H1 (cell line): Measurements from ENCODE around the gene SLC24A3. TPM values are rescaled to one million over a fixed set of nuclear protein-coding genes. Genes with fewer than 3 reads are reported as not detected.

Experiments
- CREB1 ChIP-seq: IDR thresholded peaks from 2 replicates; pipeline ENCODE4 v1.6.1; 2012; ENCODE audit warnings: inconsistent platforms
- JUND ChIP-seq: IDR thresholded peaks from 2 replicates; pipeline ENCODE4 v1.6.1; 2011; ENCODE audit warnings: mild to moderate bottlenecking, improper control_type of control experiment, low read length
- KDM4A ChIP-seq: IDR thresholded peaks from one replicate; pipeline ENCODE4 v1.7.1; 2012; ENCODE audit warnings: low read depth, mild to moderate bottlenecking, moderate library complexity, low read length, inconsistent platforms; ENCODE audit not compliant: severe bottlenecking
- TCF12 ChIP-seq: IDR thresholded peaks from 2 replicates; pipeline ENCODE4 v1.6.1; 2011; ENCODE audit warnings: low read depth, mild to moderate bottlenecking, low read length
- polyA plus RNA-seq, 7 experiments: library from polyadenylated mRNA; depleted of rRNA in 3 of 7; stranded (reverse) in 5 of 7; unstranded in 2 of 7; fragments of >200 nt in 5 of 7; fragments of 200-250 nt in 2 of 7; gene quantifications; 1 replicate in 5 of 7; 2 replicates in 1 of 7; 4 replicates in 1 of 7; pipeline versions ENCODE4 v1.2.1 to v1.2.3, GENCODE V29; 2011 to 2013; ENCODE audit warnings: missing spikeins in 2 of 7, mixed read lengths in 2 of 7
- total RNA-seq: library from RNA; stranded (reverse); fragmentation: NEBNext Ultra II Directional; extraction: Animal tissue kit (Norgen Biotek cat#: 25700); gene quantifications from 2 replicates; pipeline ENCODE4 v1.2.1, GENCODE V29; 2021
- TF ChIP-seq, protein P1 (sequence below): fragments of 300-600 bp; sonication (generic); IDR thresholded peaks from 2 replicates; pipeline ENCODE4 v1.7.1; 2012; ENCODE audit warnings: low read length, moderate library complexity, mild to moderate bottlenecking, inconsistent platforms; ENCODE audit not compliant: insufficient replicate concordance

SLC24A3 gene
- total and polyA plus RNA-seq, 2 of the 8 experiments (the other 6 are each of a cell fraction or from before 2014, with no cell fraction given), result 4.5 to 6.3 TPM

DNA sequence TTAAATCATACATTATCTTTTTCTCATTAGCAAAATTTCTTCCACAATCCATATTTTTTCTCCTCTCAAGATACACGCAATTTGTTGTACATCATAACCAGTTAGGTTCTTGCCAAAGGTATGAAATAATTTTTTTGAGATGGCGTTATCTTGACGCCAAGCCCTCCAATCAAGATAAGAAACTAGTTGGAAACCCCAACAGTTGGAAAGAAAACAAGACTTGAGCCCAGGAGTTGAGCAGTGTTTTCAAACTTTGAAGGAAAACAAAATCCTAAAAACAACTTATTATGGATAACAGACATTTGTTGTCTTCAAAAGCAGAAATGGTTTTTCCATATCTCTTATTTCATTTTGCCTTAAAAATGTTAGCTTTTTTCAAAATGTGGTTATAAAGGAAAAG, 184.8 kb downstream of the SLC24A3 start (continued):
- TF ChIP-seq, protein P1, sequence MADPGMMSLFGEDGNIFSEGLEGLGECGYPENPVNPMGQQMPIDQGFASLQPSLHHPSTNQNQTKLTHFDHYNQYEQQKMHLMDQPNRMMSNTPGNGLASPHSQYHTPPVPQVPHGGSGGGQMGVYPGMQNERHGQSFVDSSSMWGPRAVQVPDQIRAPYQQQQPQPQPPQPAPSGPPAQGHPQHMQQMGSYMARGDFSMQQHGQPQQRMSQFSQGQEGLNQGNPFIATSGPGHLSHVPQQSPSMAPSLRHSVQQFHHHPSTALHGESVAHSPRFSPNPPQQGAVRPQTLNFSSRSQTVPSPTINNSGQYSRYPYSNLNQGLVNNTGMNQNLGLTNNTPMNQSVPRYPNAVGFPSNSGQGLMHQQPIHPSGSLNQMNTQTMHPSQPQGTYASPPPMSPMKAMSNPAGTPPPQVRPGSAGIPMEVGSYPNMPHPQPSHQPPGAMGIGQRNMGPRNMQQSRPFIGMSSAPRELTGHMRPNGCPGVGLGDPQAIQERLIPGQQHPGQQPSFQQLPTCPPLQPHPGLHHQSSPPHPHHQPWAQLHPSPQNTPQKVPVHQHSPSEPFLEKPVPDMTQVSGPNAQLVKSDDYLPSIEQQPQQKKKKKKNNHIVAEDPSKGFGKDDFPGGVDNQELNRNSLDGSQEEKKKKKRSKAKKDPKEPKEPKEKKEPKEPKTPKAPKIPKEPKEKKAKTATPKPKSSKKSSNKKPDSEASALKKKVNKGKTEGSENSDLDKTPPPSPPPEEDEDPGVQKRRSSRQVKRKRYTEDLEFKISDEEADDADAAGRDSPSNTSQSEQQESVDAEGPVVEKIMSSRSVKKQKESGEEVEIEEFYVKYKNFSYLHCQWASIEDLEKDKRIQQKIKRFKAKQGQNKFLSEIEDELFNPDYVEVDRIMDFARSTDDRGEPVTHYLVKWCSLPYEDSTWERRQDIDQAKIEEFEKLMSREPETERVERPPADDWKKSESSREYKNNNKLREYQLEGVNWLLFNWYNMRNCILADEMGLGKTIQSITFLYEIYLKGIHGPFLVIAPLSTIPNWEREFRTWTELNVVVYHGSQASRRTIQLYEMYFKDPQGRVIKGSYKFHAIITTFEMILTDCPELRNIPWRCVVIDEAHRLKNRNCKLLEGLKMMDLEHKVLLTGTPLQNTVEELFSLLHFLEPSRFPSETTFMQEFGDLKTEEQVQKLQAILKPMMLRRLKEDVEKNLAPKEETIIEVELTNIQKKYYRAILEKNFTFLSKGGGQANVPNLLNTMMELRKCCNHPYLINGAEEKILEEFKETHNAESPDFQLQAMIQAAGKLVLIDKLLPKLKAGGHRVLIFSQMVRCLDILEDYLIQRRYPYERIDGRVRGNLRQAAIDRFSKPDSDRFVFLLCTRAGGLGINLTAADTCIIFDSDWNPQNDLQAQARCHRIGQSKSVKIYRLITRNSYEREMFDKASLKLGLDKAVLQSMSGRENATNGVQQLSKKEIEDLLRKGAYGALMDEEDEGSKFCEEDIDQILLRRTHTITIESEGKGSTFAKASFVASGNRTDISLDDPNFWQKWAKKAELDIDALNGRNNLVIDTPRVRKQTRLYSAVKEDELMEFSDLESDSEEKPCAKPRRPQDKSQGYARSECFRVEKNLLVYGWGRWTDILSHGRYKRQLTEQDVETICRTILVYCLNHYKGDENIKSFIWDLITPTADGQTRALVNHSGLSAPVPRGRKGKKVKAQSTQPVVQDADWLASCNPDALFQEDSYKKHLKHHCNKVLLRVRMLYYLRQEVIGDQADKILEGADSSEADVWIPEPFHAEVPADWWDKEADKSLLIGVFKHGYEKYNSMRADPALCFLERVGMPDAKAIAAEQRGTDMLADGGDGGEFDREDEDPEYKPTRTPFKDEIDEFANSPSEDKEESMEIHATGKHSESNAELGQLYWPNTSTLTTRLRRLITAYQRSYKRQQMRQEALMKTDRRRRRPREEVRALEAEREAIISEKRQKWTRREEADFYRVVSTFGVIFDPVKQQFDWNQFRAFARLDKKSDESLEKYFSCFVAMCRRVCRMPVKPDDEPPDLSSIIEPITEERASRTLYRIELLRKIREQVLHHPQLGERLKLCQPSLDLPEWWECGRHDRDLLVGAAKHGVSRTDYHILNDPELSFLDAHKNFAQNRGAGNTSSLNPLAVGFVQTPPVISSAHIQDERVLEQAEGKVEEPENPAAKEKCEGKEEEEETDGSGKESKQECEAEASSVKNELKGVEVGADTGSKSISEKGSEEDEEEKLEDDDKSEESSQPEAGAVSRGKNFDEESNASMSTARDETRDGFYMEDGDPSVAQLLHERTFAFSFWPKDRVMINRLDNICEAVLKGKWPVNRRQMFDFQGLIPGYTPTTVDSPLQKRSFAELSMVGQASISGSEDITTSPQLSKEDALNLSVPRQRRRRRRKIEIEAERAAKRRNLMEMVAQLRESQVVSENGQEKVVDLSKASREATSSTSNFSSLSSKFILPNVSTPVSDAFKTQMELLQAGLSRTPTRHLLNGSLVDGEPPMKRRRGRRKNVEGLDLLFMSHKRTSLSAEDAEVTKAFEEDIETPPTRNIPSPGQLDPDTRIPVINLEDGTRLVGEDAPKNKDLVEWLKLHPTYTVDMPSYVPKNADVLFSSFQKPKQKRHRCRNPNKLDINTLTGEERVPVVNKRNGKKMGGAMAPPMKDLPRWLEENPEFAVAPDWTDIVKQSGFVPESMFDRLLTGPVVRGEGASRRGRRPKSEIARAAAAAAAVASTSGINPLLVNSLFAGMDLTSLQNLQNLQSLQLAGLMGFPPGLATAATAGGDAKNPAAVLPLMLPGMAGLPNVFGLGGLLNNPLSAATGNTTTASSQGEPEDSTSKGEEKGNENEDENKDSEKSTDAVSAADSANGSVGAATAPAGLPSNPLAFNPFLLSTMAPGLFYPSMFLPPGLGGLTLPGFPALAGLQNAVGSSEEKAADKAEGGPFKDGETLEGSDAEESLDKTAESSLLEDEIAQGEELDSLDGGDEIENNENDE, result no peak
- no peak for TF ChIP-seq JUND
- no peak for TF ChIP-seq TCF12
- TF ChIP-seq CREB1, result no peak
- TF ChIP-seq KDM4A, result no peak
